Daoy (cell line): ENCODE results near the gene PRAC2. TPM values are rescaled to one million over a fixed set of nuclear protein-coding genes. Genes with fewer than 3 reads are reported as not detected.

Source experiments
- DNase-seq: peaks from one replicate; pipeline ENCODE4 v3.0.0-alpha.2; 2015; ENCODE audit warnings: low read depth
- total RNA-seq: library from RNA; depleted of rRNA; stranded (reverse); fragments of >200 nt; shearing (Covaris generic); gene quantifications from 2 replicates; pipeline ENCODE4 v1.2.3, GENCODE V29; 2014; rRNA removed

Gene PRAC2
- total RNA-seq, 1 experiment from 2014 or later, result not detected

GRCh38 chr17:48754500-48755261 is 31.7 kb downstream of the PRAC2 start:
- peak; percentile 13 for DNase-seq

- DNase-seq, result no peak
Measured at GRCh38 chr17:48755356-48755755, 32.4 kb downstream of the PRAC2 start.

- peak; percentile 12 for DNase-seq
Measured at GRCh38 chr17:48756830-48757251, 33.9 kb downstream of the PRAC2 start.

- peak; percentile 29 for DNase-seq
Measured at GRCh38 chr17:48757524-48757961, 34.6 kb downstream of the PRAC2 start.

- no peak for DNase-seq
Measured at GRCh38 chr17:48759288-48759687, 36.3 kb downstream of the PRAC2 start.

- DNase-seq, result no peak
Measured at GRCh38 chr17:48760411-48760810, 37.4 kb downstream of the PRAC2 start.

- no peak for DNase-seq
Measured at GRCh38 chr17:48761114-48761513, 38.1 kb downstream of the PRAC2 start.

- no peak for DNase-seq
Measured at GRCh38 chr17:48767263-48767774, 44.3 kb downstream of the PRAC2 start.

- DNase-seq, result no peak
Measured at GRCh38 chr17:48769009-48769675, 46.2 kb downstream of the PRAC2 start.

GRCh38 chr17:48770954-48771353 is 48.0 kb downstream of the PRAC2 start:
- DNase-seq, result no peak

- DNase-seq, result no peak
Measured at GRCh38 chr17:48773245-48773644, 50.3 kb downstream of the PRAC2 start.

Other genes with a start within 250 kb of the PRAC2 start
- not detected in 2 replicates for gene HOXB1, start 192.2 kb upstream of the PRAC2 start, total RNA-seq
- 1.3 and 15.9 TPM in 2 replicates for gene HOXB2, start 178.1 kb upstream of the PRAC2 start, total RNA-seq
- 0.68 and 2.5 TPM in 2 replicates for gene HOXB4, start 144.8 kb upstream of the PRAC2 start, total RNA-seq
- 1.3 and 3.1 TPM in 2 replicates for gene HOXB3, start 132.9 kb upstream of the PRAC2 start, total RNA-seq
- 0.06 TPM in 1 of 2 replicates, not detected in the other for gene HOXB5, start 129.4 kb upstream of the PRAC2 start, total RNA-seq
- 2.4 and 6.7 TPM in 2 replicates for gene HOXB6, start 118.2 kb upstream of the PRAC2 start, total RNA-seq
- gene HOXB7, start 112.2 kb upstream of the PRAC2 start, total RNA-seq, result 10.6 and 13.2 TPM in 2 replicates
- 6.9 and 12.4 TPM in 2 replicates for gene HOXB8, start 107.9 kb upstream of the PRAC2 start, total RNA-seq
- gene HOXB9, start 96.8 kb upstream of the PRAC2 start, total RNA-seq, result 4.7 and 10.6 TPM in 2 replicates
- gene PRAC1, start 667 bp upstream of the PRAC2 start, total RNA-seq, result not detected in 2 replicates
- gene HOXB13, start 5.6 kb downstream of the PRAC2 start, total RNA-seq, result 2.5 and 3.2 TPM in 2 replicates
- not detected in 2 replicates for gene TTLL6, start 94.0 kb downstream of the PRAC2 start, total RNA-seq
- 11.0 and 20.9 TPM in 2 replicates for gene CALCOCO2, start 107.8 kb downstream of the PRAC2 start, total RNA-seq
- 91.6 and 105 TPM in 2 replicates for gene ATP5MC1, start 169.6 kb downstream of the PRAC2 start, total RNA-seq
- 65.3 and 66.0 TPM in 2 replicates for gene UBE2Z, start 185.2 kb downstream of the PRAC2 start, total RNA-seq
- 43.2 and 64.9 TPM in 2 replicates for gene SNF8, start 221.7 kb downstream of the PRAC2 start, total RNA-seq
- not detected in 2 replicates for gene GIP, start 245.4 kb downstream of the PRAC2 start, total RNA-seq